IMR-90 (cell line): ENCODE measurements around the gene ATXN3L. TPM values are rescaled to one million over a fixed set of nuclear protein-coding genes. Genes with fewer than 3 reads are reported as not detected.

Source experiments
- ATAC-seq: fragments of 200-7000 bp; cut with Tn5 transposase; 2 replicates; pipeline ENCODE4 v1.9.1; 2020; ENCODE audit warnings: low read depth, mild to moderate bottlenecking, moderate library complexity
- BruUV-seq: library from RNA; stranded (reverse); fragments of 400-500 nt; replicated peaks from 2 replicates; lab custom pipeline; 2021; lab: Mats Ljungman, UMichigan
- CTCF ChIA-PET: fragments of 300-600 bp; formaldehyde crosslinking; extraction: SDS; loops from one replicate; lab custom pipeline; 2021; ENCODE audit warnings: antibody characterized with exemption; lab: Yijun Ruan, JAX
- POLR2A ChIA-PET: fragments of 300-600 bp; sonication (Branson Sonifier 250); formaldehyde crosslinking; loops from one replicate; lab custom pipeline; 2022; ENCODE audit warnings: antibody characterized with exemption; ENCODE audit not compliant: unreplicated experiment; lab: Charles Lee
- DNase-seq: peaks from one replicate; pipeline ENCODE4 v3.0.0; 2013
- H2AFZ ChIP-seq: replicated peaks from 2 replicates; pipeline ENCODE3; 2013; ENCODE audit warnings: low read length, mild to moderate bottlenecking; ENCODE audit not compliant: poor library complexity
- H2AK5ac ChIP-seq: 2 replicates; pipeline ENCODE4 v1.6.1; 2013; ENCODE audit warnings: low read depth, low read length, inconsistent platforms
- H2AK9ac ChIP-seq: replicated peaks from 2 replicates; pipeline ENCODE3; 2013; ENCODE audit warnings: mild to moderate bottlenecking, low read depth, low read length, moderate library complexity; ENCODE audit not compliant: poor library complexity
- H2BK120ac ChIP-seq: 2 replicates; pipeline ENCODE4 v1.6.1; 2013; ENCODE audit warnings: low read depth, low read length, inconsistent platforms
- H2BK15ac ChIP-seq: 3 replicates; pipeline ENCODE4 v1.6.1; 2013; ENCODE audit warnings: low read depth, low read length, inconsistent platforms
- H2BK20ac ChIP-seq: 2 replicates; pipeline ENCODE4 v1.6.1; 2013; ENCODE audit warnings: low read depth, mild to moderate bottlenecking, inconsistent platforms, low read length, moderate library complexity
- H2BK5ac ChIP-seq: 2 replicates; pipeline ENCODE4 v1.6.1; 2013; ENCODE audit warnings: mild to moderate bottlenecking, low read depth, low read length, inconsistent platforms; ENCODE audit not compliant: poor library complexity, severe bottlenecking
- H3K14ac ChIP-seq: replicated peaks from 2 replicates; pipeline ENCODE4 v1.6.1; 2013; ENCODE audit warnings: low read depth, low read length, inconsistent platforms
- H3K18ac ChIP-seq: 2 replicates; pipeline ENCODE4 v1.6.1; 2013; ENCODE audit warnings: low read depth, low read length, control low read depth
- H3K23ac ChIP-seq: 2 replicates; pipeline ENCODE4 v1.6.1; 2013; ENCODE audit warnings: low read depth, low read length, inconsistent platforms
- H3K27ac ChIP-seq: 2 replicates; pipeline ENCODE4 v1.5.1; 2013; ENCODE audit warnings: mild to moderate bottlenecking, control low read depth, low read length; ENCODE audit not compliant: insufficient read depth
- H3K27me3 ChIP-seq: 2 replicates; pipeline ENCODE4 v1.6.1; 2013; ENCODE audit warnings: low read length; ENCODE audit not compliant: control insufficient read depth, insufficient read depth
- H3K36me3 ChIP-seq: 2 replicates; pipeline ENCODE4 v1.6.1; 2013; ENCODE audit warnings: low read length, mixed read lengths; ENCODE audit not compliant: control insufficient read depth, insufficient read depth
- H3K4ac ChIP-seq: 2 replicates; pipeline ENCODE4 v1.6.1; 2013; ENCODE audit warnings: low read depth, low read length, inconsistent platforms
- H3K4me1 ChIP-seq: 2 replicates; pipeline ENCODE4 v1.6.1; 2013; ENCODE audit warnings: low read length, mixed read lengths; ENCODE audit not compliant: control insufficient read depth, insufficient read depth
- H3K4me2 ChIP-seq: 2 replicates; pipeline ENCODE4 v1.6.1; 2013; ENCODE audit warnings: low read depth, mild to moderate bottlenecking, control low read depth, low read length, moderate library complexity
- H3K4me3 ChIP-seq: 2 replicates; pipeline ENCODE4 v1.5.1; 2013; ENCODE audit warnings: low read depth, mild to moderate bottlenecking, control low read depth, low read length, moderate library complexity; ENCODE audit not compliant: insufficient read depth
- H3K56ac ChIP-seq: 2 replicates; pipeline ENCODE4 v1.6.1; 2013; ENCODE audit warnings: low read length, inconsistent platforms; ENCODE audit not compliant: insufficient read depth; ENCODE audit errors: extremely low read depth
- H3K79me1 ChIP-seq, 2 experiments: 2 replicates each; pipeline ENCODE4 v1.6.1; 2013; ENCODE audit warnings: low read length in 2 of 2, inconsistent platforms in 1 of 2, low read depth in 1 of 2
- H3K9ac ChIP-seq: 2 replicates; pipeline ENCODE4 v1.6.1; 2013; ENCODE audit warnings: low read depth, low read length, control low read depth
- H3K9me1 ChIP-seq: 2 replicates; pipeline ENCODE4 v1.6.1; 2013; ENCODE audit warnings: low read length, inconsistent platforms; ENCODE audit not compliant: insufficient read depth
- H3K9me3 ChIP-seq: 2 replicates; pipeline ENCODE4 v1.6.1; 2013; ENCODE audit warnings: low read length; ENCODE audit not compliant: control insufficient read depth, insufficient read depth
- H4K20me1 ChIP-seq: 2 replicates; pipeline ENCODE4 v1.6.1; 2013; ENCODE audit warnings: low read length, inconsistent platforms; ENCODE audit not compliant: insufficient read depth
- H4K5ac ChIP-seq: 2 replicates; pipeline ENCODE4 v1.6.1; 2013; ENCODE audit warnings: mild to moderate bottlenecking, low read depth, low read length, control low read depth
- H4K8ac ChIP-seq, 2 experiments: 2 replicates each; pipeline ENCODE4 v1.6.1; 2013; ENCODE audit warnings: low read depth in 2 of 2, low read length in 2 of 2, control low read depth in 1 of 2, inconsistent platforms in 1 of 2
- H4K91ac ChIP-seq: 2 replicates; pipeline ENCODE4 v1.6.1; 2013; ENCODE audit warnings: low read depth, low read length, inconsistent platforms; ENCODE audit not compliant: insufficient read depth
- NFE2L2 ChIP-seq: fragments of 150-350 bp; IDR thresholded peaks from 2 replicates; pipeline ENCODE4 v1.6.1; 2016; ENCODE audit warnings: low read depth, mild to moderate bottlenecking, low read length
- POLR2A ChIP-seq: IDR thresholded peaks from 2 replicates; pipeline ENCODE4 v1.6.1; 2012; ENCODE audit warnings: mild to moderate bottlenecking, low read depth, low read length
- RAD21 ChIP-seq: IDR thresholded peaks from 2 replicates; pipeline ENCODE4 v1.6.1; 2012; ENCODE audit warnings: low read length, improper control_type of control experiment
- WGBS, 2 experiments: methylation state at CpG; one replicate each; pipeline versions ENCODE4 v1.1.5 to v1.1.7; 2013; ENCODE audit warnings: missing lambda C conversion rate in 2 of 2; ENCODE audit not compliant: insufficient read length in 1 of 2; ENCODE audit errors: extremely low coverage in 2 of 2; 5-methylcytosine and 5-hydroxymethylcytosine counted together
- dilution Hi-C: fragments of 300-500 bp; cut with HindIII; formaldehyde crosslinking; loops from one replicate; pipeline ENCODE4 v1.14.3; 2018; ENCODE audit warnings: low sequenced_read_pairs; ENCODE audit not compliant: unreplicated experiment
- in situ Hi-C: fragments of 300-500 bp; cut with MboI; formaldehyde crosslinking; loops from 3 replicates; pipeline ENCODE4 v1.14.3; 2019; ENCODE audit warnings: low sequenced_read_pairs, inconsistent platforms, mixed read lengths
- intact Hi-C: fragments of 100-400 bp; cut with micrococcal nuclease; formaldehyde crosslinking; loops from 2 replicates; pipeline ENCODE4 v1.10.0; 2022
- polyA plus RNA-seq, 3 experiments: library from polyadenylated mRNA; depleted of rRNA; stranded (reverse); fragments of >200 nt; gene quantifications; 2 replicates each; pipeline ENCODE4 v1.2.3, GENCODE V29; 2012; ENCODE audit warnings: low replicate concordance in 1 of 3
- total RNA-seq: library from RNA; depleted of rRNA; stranded (reverse); fragments of >200 nt; gene quantifications from 2 replicates; pipeline ENCODE4 v1.2.3, GENCODE V29; 2012

The ATXN3L gene
- total and polyA plus RNA-seq, 2 of the 4 experiments (the other 2 are of a cell fraction): not detected

DNA sequence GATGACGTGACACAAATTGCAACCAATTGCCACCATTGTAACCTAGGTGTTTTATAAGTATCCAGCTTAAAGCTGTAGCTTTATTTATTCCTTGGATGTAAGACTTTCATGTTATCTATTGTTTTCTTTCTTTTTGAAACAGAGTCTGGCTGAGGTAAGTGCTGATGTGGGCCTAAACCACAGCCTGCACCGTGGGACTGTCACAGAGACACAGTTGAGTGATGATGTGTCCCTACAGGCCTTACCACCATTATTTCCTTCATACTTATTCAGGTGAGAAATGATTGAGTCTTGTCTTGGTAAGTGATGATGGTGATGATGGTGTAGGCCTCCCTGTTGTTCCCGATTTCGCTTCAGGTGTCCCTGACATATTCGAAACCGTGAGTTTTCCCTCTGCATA is 8.3 kb downstream of the ATXN3L start:
- Histone ChIP-seq H3K27ac (no peak overlapping the region), H3K9ac (no peak overlapping the region), H2AK9ac (no peak overlapping the region), H3K23ac (no peak overlapping the region), H3K36me3 (no peaks in the 10 kb centered on the region), H3K4me2 (no peak overlapping the region), H2AFZ (no peak overlapping the region), H4K8ac (no peak overlapping the region), H3K79me1 (no peaks in the 10 kb centered on the region), H4K91ac (no peak overlapping the region), H3K9me3 (no peaks in the 10 kb centered on the region; the same call in 1 of the 2 replicates), H3K27me3 (no peaks in the 10 kb centered on the region), H2BK15ac (no peak overlapping the region), H3K18ac (no peak overlapping the region), H2BK20ac (no peak overlapping the region), H3K4me1 (no peaks in the 10 kb centered on the region), H3K56ac (no peak overlapping the region), H3K14ac (no peak overlapping the region), H3K4me3 (no peak overlapping the region), H2BK5ac (no peak overlapping the region), H3K4ac (no peak overlapping the region), H2BK120ac (no peak overlapping the region), H4K20me1 (no peaks in the 10 kb centered on the region), H3K9me1 (no peaks in the 10 kb centered on the region), H4K5ac (no peak overlapping the region), H2AK5ac (no peak overlapping the region)
- no peak for DNase-seq
- BruUV-seq: no TSS peak
- ChIA-PET POLR2A (no interaction called here), CTCF (no interaction called here)
- no peak for TF ChIP-seq NFE2L2
- TF ChIP-seq POLR2A: no peak
- TF ChIP-seq RAD21: no peak
- WGBS, 2 experiments: no CpG with 5 or more reads among the region's 6 CpGs
- dilution Hi-C loops: no loop called here
- in situ Hi-C loops: no loop called here
- ATAC-seq: no peak
- intact Hi-C loops: no loop called here
